A673 (cell line): ENCODE results near the gene UBE2G1. TPM values are rescaled to one million over a fixed set of nuclear protein-coding genes. Genes with fewer than 3 reads are reported as not detected.

Source experiments
- BruUV-seq: library from RNA; stranded (reverse); fragments of 400-500 nt; replicated peaks from 2 replicates; lab custom pipeline; 2021; lab: Mats Ljungman, UMichigan
- CTCF ChIA-PET: fragments of 300-600 bp; sonication (Branson Sonifier 250); formaldehyde crosslinking; loops from one replicate; lab custom pipeline; 2022; ENCODE audit warnings: antibody characterized with exemption; lab: Charles Lee
- POLR2A ChIA-PET: fragments of 300-600 bp; sonication (Branson Sonifier 250); formaldehyde crosslinking; loops from one replicate; lab custom pipeline; 2022; ENCODE audit warnings: antibody characterized with exemption; ENCODE audit not compliant: low non-redundant PET; lab: Charles Lee
- DNase-seq: peaks from one replicate; pipeline ENCODE4 v3.0.0-alpha.2; 2015; ENCODE audit warnings: low spot score
- H3K27ac ChIP-seq: fragments of 200-600 bp; sonication (generic); 2 replicates; pipeline ENCODE4 v1.5.1; 2016; ENCODE audit warnings: mixed run types, low read depth, mild to moderate bottlenecking, mixed read lengths, antibody characterized with exemption, low read length; ENCODE audit not compliant: poor library complexity, severe bottlenecking
- H3K27me3 ChIP-seq: fragments of 200-600 bp; sonication (generic); replicated peaks from 2 replicates; pipeline ENCODE4 v1.6.1; 2017; ENCODE audit warnings: mixed run types, low read depth, mild to moderate bottlenecking, mixed read lengths, antibody characterized with exemption, low read length; ENCODE audit not compliant: insufficient read depth, poor library complexity
- H3K36me3 ChIP-seq: fragments of 200-600 bp; sonication (generic); 2 replicates; pipeline ENCODE4 v1.6.1; 2016; ENCODE audit warnings: mixed run types, mild to moderate bottlenecking, mixed read lengths, antibody characterized with exemption, low read length; ENCODE audit not compliant: insufficient read depth, poor library complexity, severe bottlenecking
- H3K4me1 ChIP-seq: fragments of 200-600 bp; sonication (generic); 2 replicates; pipeline ENCODE4 v1.6.1; 2017; ENCODE audit warnings: mixed run types, mild to moderate bottlenecking, mixed read lengths, antibody characterized with exemption, low read length; ENCODE audit not compliant: insufficient read depth, poor library complexity, severe bottlenecking
- H3K4me3 ChIP-seq: fragments of 200-600 bp; sonication (generic); 2 replicates; pipeline ENCODE4 v1.5.1; 2016; ENCODE audit warnings: low read depth, mixed run types, mild to moderate bottlenecking, mixed read lengths, low read length; ENCODE audit not compliant: poor library complexity, severe bottlenecking
- H3K9me3 ChIP-seq: fragments of 200-600 bp; sonication (generic); 2 replicates; pipeline ENCODE4 v1.6.1; 2016; ENCODE audit warnings: mixed run types, low read depth, mild to moderate bottlenecking, mixed read lengths, antibody characterized with exemption, low read length; ENCODE audit not compliant: poor library complexity, severe bottlenecking
- CTCF ChIP-seq: fragments of 300-800, 200-600 bp; sonication (generic); conservative IDR thresholded peaks from 2 replicates; pipeline ENCODE4 v1.5.1; 2017; ENCODE audit warnings: low read depth, mild to moderate bottlenecking, antibody characterized with exemption, low read length, moderate library complexity, mixed read lengths
- EZH2 ChIP-seq: fragments of 200-600 bp; sonication (generic); IDR thresholded peaks from 2 replicates; pipeline ENCODE4 v1.6.1; 2017; ENCODE audit warnings: borderline replicate concordance, low read depth, mild to moderate bottlenecking, mixed read lengths, antibody characterized with exemption, low read length; ENCODE audit not compliant: poor library complexity, severe bottlenecking
- intact Hi-C: fragments of 100-400 bp; cut with micrococcal nuclease; formaldehyde crosslinking; loops from one replicate; pipeline ENCODE4 v1.10.0; 2022; ENCODE audit not compliant: unreplicated experiment
- total RNA-seq: library from RNA; stranded (reverse); gene quantifications from 2 replicates; pipeline ENCODE4 v1.2.3, GENCODE V29; 2021

UBE2G1 gene
- total RNA-seq, 1 experiment from 2014 or later: 107 TPM

- BruUV-seq: no TSS peak
- DNase-seq: no peak
- H3K9me3 ChIP-seq: no peaks in the 10 kb centered on the region
- ChIA-PET POLR2A (no interaction called here), CTCF (interaction anchor here (1.1 kb wide), 1 partner anchor 195 kb away, joined by 3 read pairs; no protein-coding TSS in a partner anchor)
- H3K36me3 ChIP-seq: no peaks in the 10 kb centered on the region
- H3K27me3 ChIP-seq: no peaks in the 10 kb centered on the region
- intact Hi-C loops: no loop called here
- no peaks in the 10 kb centered on the region for H3K4me1 ChIP-seq
- TF ChIP-seq EZH2 (no peak), CTCF (no peak)
- no peak overlapping the region for H3K4me3 ChIP-seq
- no peak overlapping the region for H3K27ac ChIP-seq
Observed at GRCh38 chr17:4394208-4395110, 28.0 kb upstream of the UBE2G1 start.

DNA sequence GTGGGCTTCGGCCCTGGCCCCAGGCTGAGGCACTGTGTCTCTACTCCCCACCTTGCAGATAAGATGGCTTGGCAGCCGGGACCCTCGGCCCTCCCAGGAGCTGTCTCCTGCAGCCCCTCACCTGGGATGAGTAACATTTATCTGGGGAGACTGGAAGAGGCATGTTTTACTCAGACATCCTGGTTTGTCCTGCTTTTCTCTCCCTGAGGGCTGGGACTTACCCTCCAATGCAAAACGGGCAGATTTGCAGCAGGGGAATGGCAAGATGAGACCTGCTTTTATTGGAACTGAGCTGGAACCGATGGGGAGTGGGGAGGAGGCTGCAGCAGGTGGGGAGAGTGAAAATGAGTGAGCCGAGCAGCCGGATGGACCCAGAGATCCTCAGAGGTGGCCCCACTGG lies 27.3 kb upstream of the UBE2G1 start:
- intact Hi-C loops: no loop called here
- BruUV-seq: no TSS peak

GRCh38 chr17:4389079-4389478 lies 22.6 kb upstream of the UBE2G1 start:
- no TSS peak for BruUV-seq
- H3K27ac ChIP-seq: no peak overlapping the region
- CTCF ChIA-PET: interaction anchor here (0.5 kb wide), 1 partner anchor 41 kb away, joined by 5 read pairs; no protein-coding TSS in a partner anchor
- intact Hi-C loops: no loop called here
- no peaks in the 10 kb centered on the region for H3K4me1 ChIP-seq
- H3K27me3 ChIP-seq: no peaks in the 10 kb centered on the region
- DNase-seq: no peak
- no peaks in the 10 kb centered on the region for H3K36me3 ChIP-seq
- no peak overlapping the region for H3K4me3 ChIP-seq
- H3K9me3 ChIP-seq: no peaks in the 10 kb centered on the region
- POLR2A ChIA-PET: no interaction called here
- no peak for TF ChIP-seq CTCF
- no peak for TF ChIP-seq EZH2

More for the DNA sequence above, 27.3 kb upstream of the UBE2G1 start:
- H3K27me3 ChIP-seq: no peaks in the 10 kb centered on the region
- TF ChIP-seq CTCF (no peak), EZH2 (no peak)
- no peak overlapping the region for H3K27ac ChIP-seq
- no peaks in the 10 kb centered on the region for H3K36me3 ChIP-seq
- H3K4me1 ChIP-seq: no peaks in the 10 kb centered on the region
- no peaks in the 10 kb centered on the region for H3K9me3 ChIP-seq
- ChIA-PET CTCF (interaction anchor here (1.1 kb wide), 1 partner anchor 194 kb away, joined by 3 read pairs; no protein-coding TSS in a partner anchor), POLR2A (no interaction called here)
- H3K4me3 ChIP-seq: no peak overlapping the region
- no peak for DNase-seq
